Astrocyte of the hippocampus (primary cell): ENCODE results near the gene SLC25A2.
"Not testable (repeated sequence)": the region's sequence is repeated elsewhere in the genome, so short reads cannot be mapped to it uniquely, and the experiment has no call there.

Experiments
- DNase-seq: peaks from one replicate; pipeline ENCODE4 v3.0.0; 2011; ENCODE audit warnings: low read depth, low spot score

The SLC25A2 gene

DNA sequence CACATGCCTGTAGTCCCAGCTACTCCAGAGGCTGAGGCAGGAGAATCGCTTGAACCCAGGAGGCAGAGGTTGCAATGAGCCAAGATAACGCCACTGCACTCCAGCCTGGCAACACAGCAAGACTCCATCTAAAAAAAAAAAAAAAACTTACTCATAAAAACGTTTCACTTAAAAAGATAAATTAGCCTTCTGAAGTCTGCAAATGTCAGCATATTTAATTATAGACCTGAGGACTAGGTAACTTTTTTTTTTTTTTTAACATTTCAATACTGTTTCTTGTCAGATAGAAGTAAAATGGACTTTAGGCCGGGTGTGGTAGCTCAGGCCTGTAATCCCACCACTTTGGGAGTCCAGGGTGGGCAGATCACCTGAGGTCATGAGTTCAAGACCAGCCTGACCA, 13.1 kb upstream of the SLC25A2 start:
- not testable (repeated sequence) for DNase-seq

- DNase-seq: no peak
Observed at GRCh38 chr5:141313711-141314110, 9.9 kb upstream of the SLC25A2 start.

DNA sequence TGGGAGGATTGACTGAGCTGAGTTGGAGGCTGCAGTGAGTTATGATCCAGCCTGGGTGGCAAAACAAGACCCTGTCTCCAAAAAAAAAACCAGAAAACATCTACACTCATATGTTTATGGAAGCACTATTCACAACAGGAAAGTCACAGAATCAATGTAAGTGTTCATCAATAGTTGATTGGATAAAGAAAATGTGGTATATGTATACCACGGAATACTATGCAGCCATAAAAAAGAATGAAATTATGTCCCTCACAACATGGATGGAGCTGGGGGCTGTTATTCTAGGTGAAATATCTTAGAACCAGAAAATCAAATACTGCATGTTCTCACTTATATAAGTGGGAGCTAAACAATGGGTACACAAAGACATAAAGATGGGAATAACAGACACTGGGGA, 2.8 kb upstream of the SLC25A2 start:
- DNase-seq: no peak

- DNase-seq: no peak
Observed at GRCh38 chr5:141298376-141298775, 5.5 kb downstream of the SLC25A2 start.

GRCh38 chr5:141272906-141273305, 30.9 kb downstream of the SLC25A2 start:
- DNase-seq: no peak

DNA sequence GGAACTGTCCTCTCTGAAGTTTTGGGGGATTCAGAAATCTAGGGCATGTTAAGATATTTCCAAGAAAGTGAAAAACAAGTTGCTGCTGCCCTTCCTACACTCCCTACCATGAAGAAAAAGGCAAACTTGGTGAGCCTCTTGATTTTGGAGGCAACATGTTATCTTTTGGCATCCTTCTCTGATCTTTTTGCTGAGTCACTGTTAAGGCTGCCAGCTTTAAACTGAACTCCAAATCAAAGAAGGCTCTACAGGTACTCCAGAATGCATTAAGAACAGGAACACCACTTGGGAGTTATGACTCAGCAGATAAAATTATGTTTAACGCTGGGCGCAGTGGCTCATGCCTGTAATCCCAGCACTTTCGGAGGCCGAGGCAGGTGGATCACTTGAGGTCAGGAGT, 34.7 kb downstream of the SLC25A2 start:
- no peak for DNase-seq

GRCh38 chr5:141261238-141261546, 42.7 kb downstream of the SLC25A2 start:
- DNase-seq: no peak

- peak; percentile 7 for DNase-seq
Observed at GRCh38 chr5:141260458-141261237, 43.2 kb downstream of the SLC25A2 start.

DNA sequence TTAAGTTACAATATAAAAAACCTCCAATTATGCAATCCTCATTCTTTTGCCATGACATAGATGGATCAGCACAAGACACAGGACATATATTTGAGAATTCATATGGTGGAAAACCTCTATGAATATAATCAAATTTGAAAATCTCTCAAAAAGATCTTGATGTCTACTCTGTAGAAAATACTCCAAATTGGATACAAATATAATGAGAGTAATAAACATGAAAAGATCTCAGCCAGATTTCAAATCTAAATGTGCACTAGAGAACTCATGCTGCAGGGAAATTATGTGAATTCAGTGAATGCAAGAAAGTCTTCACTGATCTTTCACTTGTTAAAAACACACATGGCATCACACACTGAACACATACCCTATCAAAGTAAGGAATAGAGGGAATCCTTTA, 44.9 kb downstream of the SLC25A2 start:
- no peak for DNase-seq

DNA sequence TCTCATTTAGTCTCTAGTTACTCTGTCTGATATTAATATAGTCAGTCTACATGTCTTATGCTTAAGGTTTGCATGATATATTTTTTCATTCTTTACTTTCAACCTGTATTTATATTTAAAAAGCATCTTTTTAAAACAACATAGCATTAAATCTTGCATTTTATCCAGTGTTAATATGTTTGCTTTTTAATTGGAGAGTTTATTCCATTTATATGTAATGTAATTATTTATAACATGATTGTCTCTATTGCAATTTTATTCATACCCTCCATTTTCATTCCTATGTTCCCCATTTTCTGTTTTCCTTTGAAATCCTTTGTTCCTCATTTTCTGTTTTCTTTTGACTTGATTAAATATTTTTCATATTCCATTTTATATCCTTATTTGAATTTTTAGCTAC, 45.4 kb downstream of the SLC25A2 start:
- no peak for DNase-seq
